ENCODE results near the gene CDH13.

DNA sequence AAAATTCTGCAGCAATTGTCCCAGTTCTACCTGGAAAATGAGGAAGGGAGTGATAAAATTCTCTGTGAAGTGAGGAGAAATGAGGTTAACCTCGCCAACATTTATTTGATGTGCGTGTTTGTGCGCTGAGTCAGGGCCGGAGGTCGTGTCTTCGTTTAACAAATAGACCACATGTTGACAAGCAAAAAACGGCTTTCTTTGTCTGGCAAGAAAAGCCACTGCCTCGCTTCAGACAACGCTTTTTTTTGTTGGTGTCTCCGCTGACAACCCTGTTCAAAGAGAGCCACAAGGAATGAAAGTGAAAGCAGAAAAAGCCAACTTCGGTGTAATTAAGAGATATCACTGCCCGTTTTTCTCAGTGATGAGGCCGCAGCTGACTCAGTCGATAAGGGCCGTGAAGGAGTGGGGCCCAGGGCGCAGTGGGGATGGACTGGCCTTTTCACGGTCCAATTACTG is 510.6 kb downstream of the CDH13 start:
- TF ChIP-seq CTCF (IDR thresholded peaks at IDR 0.05 in 4 of 5, conservative IDR thresholded peaks at IDR 0.05 in 1 of 5): no peak
- TF ChIP-seq POLR2A (IDR thresholded peaks at IDR 0.05): no peak
